ENCODE data around the gene BLOC1S4.

GRCh38 chr4:6740347-6740746 lies 24.4 kb downstream of the BLOC1S4 start:
- TF ChIP-seq, protein P1, sequence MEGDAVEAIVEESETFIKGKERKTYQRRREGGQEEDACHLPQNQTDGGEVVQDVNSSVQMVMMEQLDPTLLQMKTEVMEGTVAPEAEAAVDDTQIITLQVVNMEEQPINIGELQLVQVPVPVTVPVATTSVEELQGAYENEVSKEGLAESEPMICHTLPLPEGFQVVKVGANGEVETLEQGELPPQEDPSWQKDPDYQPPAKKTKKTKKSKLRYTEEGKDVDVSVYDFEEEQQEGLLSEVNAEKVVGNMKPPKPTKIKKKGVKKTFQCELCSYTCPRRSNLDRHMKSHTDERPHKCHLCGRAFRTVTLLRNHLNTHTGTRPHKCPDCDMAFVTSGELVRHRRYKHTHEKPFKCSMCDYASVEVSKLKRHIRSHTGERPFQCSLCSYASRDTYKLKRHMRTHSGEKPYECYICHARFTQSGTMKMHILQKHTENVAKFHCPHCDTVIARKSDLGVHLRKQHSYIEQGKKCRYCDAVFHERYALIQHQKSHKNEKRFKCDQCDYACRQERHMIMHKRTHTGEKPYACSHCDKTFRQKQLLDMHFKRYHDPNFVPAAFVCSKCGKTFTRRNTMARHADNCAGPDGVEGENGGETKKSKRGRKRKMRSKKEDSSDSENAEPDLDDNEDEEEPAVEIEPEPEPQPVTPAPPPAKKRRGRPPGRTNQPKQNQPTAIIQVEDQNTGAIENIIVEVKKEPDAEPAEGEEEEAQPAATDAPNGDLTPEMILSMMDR (IDR thresholded peaks at IDR 0.05 in 2 of 3, conservative IDR thresholded peaks at IDR 0.05 in 1 of 3; ENCODE audit: borderline replicate concordance in 1 of 3, insufficient read depth in 1 of 3, low read depth in 2 of 3, low read length in 2 of 3): no peak
- no peak for TF ChIP-seq EZH2 (IDR thresholded peaks at IDR 0.05)
- TF ChIP-seq ZNF274 (IDR thresholded peaks at IDR 0.05; ENCODE audit: low read depth, low read length): no peak
- no peak for TF ChIP-seq SIN3A (IDR thresholded peaks at IDR 0.05; ENCODE audit: low read depth)
- TF ChIP-seq POLR2AphosphoS5 (IDR thresholded peaks at IDR 0.05; ENCODE audit: low read depth, low read length): no peak
